ENCODE measurements around the gene BAIAP2.
"Not testable (repeated sequence)": the region's sequence is repeated elsewhere in the genome, so short reads cannot be mapped to it uniquely, and the experiment has no call there.

BAIAP2 gene

GRCh38 chr17:81021531-81022343 is 13.2 kb upstream of the BAIAP2 start:
- DNase-seq (ENCODE audit: low spot score): no peak

GRCh38 chr17:81022344-81022676 is 12.6 kb upstream of the BAIAP2 start:
- DNase-seq (ENCODE audit: low spot score): no peak

GRCh38 chr17:81025065-81025740 is 9.7 kb upstream of the BAIAP2 start:
- DNase-seq (ENCODE audit: low spot score): no peak

- no peak for DNase-seq (ENCODE audit: low spot score)
Observed at GRCh38 chr17:81025741-81026129, 9.2 kb upstream of the BAIAP2 start.

GRCh38 chr17:81026266-81027036 is 8.5 kb upstream of the BAIAP2 start:
- DNase-seq (ENCODE audit: low spot score): no peak

GRCh38 chr17:81027038-81027437 is 7.9 kb upstream of the BAIAP2 start:
- DNase-seq (ENCODE audit: low spot score): no peak

- DNase-seq (ENCODE audit: low spot score): no peak
Observed at GRCh38 chr17:81027591-81028505, 7.1 kb upstream of the BAIAP2 start.

GRCh38 chr17:81028506-81028858 is 6.5 kb upstream of the BAIAP2 start:
- DNase-seq (ENCODE audit: low spot score): no peak

- no peak for DNase-seq (ENCODE audit: low spot score)
Observed at GRCh38 chr17:81029859-81030258, 5.1 kb upstream of the BAIAP2 start.

- DNase-seq (ENCODE audit: low spot score): not testable (repeated sequence)
Observed at GRCh38 chr17:81030312-81030711, 4.6 kb upstream of the BAIAP2 start.

- DNase-seq (ENCODE audit: low spot score): no peak
Observed at GRCh38 chr17:81030741-81031565, 4.0 kb upstream of the BAIAP2 start.

- DNase-seq (ENCODE audit: low spot score): no peak
Observed at GRCh38 chr17:81031566-81032550, 3.1 kb upstream of the BAIAP2 start.

- no peak for DNase-seq (ENCODE audit: low spot score)
Observed at GRCh38 chr17:81032641-81033480, 2.1 kb upstream of the BAIAP2 start.

- no peak for DNase-seq (ENCODE audit: low spot score)
Observed at GRCh38 chr17:81033535-81034167, 1.3 kb upstream of the BAIAP2 start.

GRCh38 chr17:81034168-81034777 is 678 bp upstream of the BAIAP2 start:
- DNase-seq (ENCODE audit: low spot score): no peak

GRCh38 chr17:81035521-81036196 is 708 bp downstream of the BAIAP2 start:
- DNase-seq (ENCODE audit: low spot score): no peak

- DNase-seq (ENCODE audit: low spot score): no peak
Observed at GRCh38 chr17:81036197-81036941, 1.4 kb downstream of the BAIAP2 start.
